Muscle of leg (tissue), 11 donors: ENCODE data around the gene TADA2A. TPM values are rescaled to one million over a fixed set of nuclear protein-coding genes. Genes with fewer than 3 reads are reported as not detected.
"Not testable (repeated sequence)": the region's sequence is repeated elsewhere in the genome, so short reads cannot be mapped to it uniquely, and the experiment has no call there.

Source experiments
- DNase-seq: peaks from one replicate; pipeline ENCODE4 v3.0.0; 2013
- H3K27ac ChIP-seq: one replicate; pipeline ENCODE4 v1.5.1; 2013; ENCODE audit warnings: mild to moderate bottlenecking, low read length, control low read depth
- H3K27me3 ChIP-seq: one replicate; pipeline ENCODE4 v1.6.1; 2013; ENCODE audit warnings: low read length; ENCODE audit not compliant: control insufficient read depth, insufficient read depth
- H3K36me3 ChIP-seq: one replicate; pipeline ENCODE4 v1.6.1; 2013; ENCODE audit warnings: low read length; ENCODE audit not compliant: control insufficient read depth, insufficient read depth
- H3K4me1 ChIP-seq: one replicate; pipeline ENCODE4 v1.6.1; 2013; ENCODE audit warnings: low read length; ENCODE audit not compliant: control insufficient read depth, insufficient read depth
- H3K4me3 ChIP-seq: one replicate; pipeline ENCODE4 v1.5.1; 2013; ENCODE audit warnings: low read length, control low read depth
- H3K9me3 ChIP-seq: replicated peaks from 2 replicates; pipeline ENCODE4 v1.6.1; 2013; ENCODE audit warnings: low read depth, low read length; ENCODE audit not compliant: control insufficient read depth
- WGBS: methylation state at CpG from one replicate; pipeline ENCODE4 v1.1.5; 2013; ENCODE audit warnings: missing lambda C conversion rate; ENCODE audit not compliant: insufficient coverage; 5-methylcytosine and 5-hydroxymethylcytosine counted together
- polyA plus RNA-seq, 8 donors: library from polyadenylated mRNA; unstranded; fragments of 120-200 nt; gene quantifications; one replicate each; pipeline versions ENCODE4 v1.2.1 to v1.2.3, GENCODE V29; 2013; ENCODE audit warnings: inconsistent platforms in 1 of 8, low replicate concordance in 1 of 8; ENCODE audit not compliant: insufficient read length in 8 of 8, insufficient read depth in 1 of 8
- total RNA-seq: library from RNA; stranded (reverse); fragments of 120-200 nt; gene quantifications from one replicate; pipeline ENCODE4 v1.2.4, GENCODE V29; 2013

The TADA2A gene
- total and polyA plus RNA-seq, 9 donors: 16.2 to 20.7 (median 19.1) TPM

DNA sequence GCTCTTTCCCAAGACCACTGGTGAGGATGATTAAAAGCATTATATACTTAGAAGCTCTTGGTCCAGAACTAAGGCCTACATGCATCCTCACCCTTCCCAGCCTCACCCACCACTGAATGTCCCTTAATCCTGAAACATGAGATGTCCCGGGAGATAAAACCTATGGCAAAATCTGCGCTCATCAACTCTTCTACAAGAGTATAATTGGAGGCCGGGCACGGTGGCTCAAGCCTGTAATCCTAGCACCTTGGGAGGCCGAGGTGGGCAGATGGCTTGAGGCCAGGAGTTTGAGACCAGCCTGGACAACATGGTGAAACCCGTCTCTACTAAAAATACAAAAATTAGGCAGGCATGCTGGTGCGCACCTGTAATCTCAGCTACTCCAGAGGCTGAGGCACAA is 13.3 kb upstream of the TADA2A start:
- H3K27me3 ChIP-seq: no peaks in the 10 kb centered on the region
- WGBS: 86% methylated on average over 3 of the region's 7 CpGs
- DNase-seq: no peak
- peaks cover under 1% of the 10 kb centered on the region for H3K36me3 ChIP-seq
- H3K27ac ChIP-seq: no peak overlapping the region
- H3K9me3 ChIP-seq: no peaks in the 10 kb centered on the region
- no peak overlapping the region for H3K4me3 ChIP-seq
- no peaks in the 10 kb centered on the region for H3K4me1 ChIP-seq

- H3K27ac ChIP-seq: no peak overlapping the region
- DNase-seq: no peak
- H3K27me3 ChIP-seq: no peaks in the 10 kb centered on the region
- H3K4me1 ChIP-seq: no peaks in the 10 kb centered on the region
- no peaks in the 10 kb centered on the region for H3K36me3 ChIP-seq
- 80% methylated on average over 2 of the region's 5 CpGs for WGBS
- no peaks in the 10 kb centered on the region for H3K9me3 ChIP-seq
- no peak overlapping the region for H3K4me3 ChIP-seq
These were observed 7.4 kb upstream of the TADA2A start for GRCh38 chr17:37399265-37399803.

DNA sequence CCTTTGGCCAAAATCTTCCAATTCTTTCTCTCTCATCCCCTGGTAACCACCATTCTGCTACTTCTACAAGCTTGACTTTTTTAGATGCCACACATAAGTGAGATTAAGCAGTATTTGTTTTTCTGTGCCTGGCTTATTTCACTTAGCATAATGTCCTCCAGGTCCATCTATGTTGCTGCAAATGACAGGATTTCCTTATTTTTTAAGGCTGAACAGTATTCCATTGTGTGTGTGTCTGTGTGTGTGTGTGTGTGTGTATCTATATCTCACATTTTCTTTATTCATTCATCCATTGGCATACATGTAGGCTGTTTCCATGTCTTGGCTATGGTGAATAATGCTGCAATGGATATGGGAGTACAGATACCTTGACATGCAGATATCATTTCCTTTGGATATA is 6.2 kb upstream of the TADA2A start:
- Histone ChIP-seq H3K9me3 (no peaks in the 10 kb centered on the region), H3K4me3 (no peak overlapping the region), H3K27ac (no peak overlapping the region), H3K36me3 (no peaks in the 10 kb centered on the region), H3K4me1 (peaks cover 5% of the 10 kb centered on the region), H3K27me3 (no peaks in the 10 kb centered on the region)
- no peak for DNase-seq

GRCh38 chr17:37405522-37405921 is 1.2 kb upstream of the TADA2A start:
- 77% methylated on average over 4 of the region's 14 CpGs for WGBS
- not testable (repeated sequence) for H3K27me3 ChIP-seq, H3K36me3 ChIP-seq, DNase-seq, H3K27ac ChIP-seq, H3K9me3 ChIP-seq
- H3K4me1 ChIP-seq: peaks cover 11% of the 10 kb centered on the region
- peak overlapping the region; percentile 96 for H3K4me3 ChIP-seq

- DNase-seq: peak; percentile 3
- H3K4me1 ChIP-seq: peaks cover 11% of the 10 kb centered on the region
- H3K36me3 ChIP-seq: peaks cover 4% of the 10 kb centered on the region
- no peaks in the 10 kb centered on the region for H3K27me3 ChIP-seq
- no peaks in the 10 kb centered on the region for H3K9me3 ChIP-seq
- peak overlapping the region; percentile 90 for H3K27ac ChIP-seq
- peak overlapping the region; percentile 96 for H3K4me3 ChIP-seq
- WGBS: 0% methylated on average over 12 of the region's 21 CpGs
These were observed 591 bp upstream of the TADA2A start for GRCh38 chr17:37405955-37406634.

DNA sequence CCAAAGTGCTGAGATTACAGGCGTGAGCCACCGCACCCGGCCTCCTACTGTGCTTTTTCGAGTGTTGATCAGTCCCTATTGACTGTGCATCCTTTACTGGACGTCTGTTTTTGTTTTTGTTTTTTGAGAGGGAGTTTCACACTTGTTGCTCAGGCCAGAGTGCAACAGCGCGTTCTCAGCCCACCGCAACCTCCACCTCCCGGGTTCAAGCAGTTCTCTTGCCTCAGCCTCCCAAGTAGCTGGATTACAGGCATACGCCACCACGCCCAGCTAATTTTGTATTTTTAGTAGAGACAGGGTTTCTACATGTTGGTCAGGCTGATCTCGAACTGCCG is 1.4 kb downstream of the TADA2A start:
- H3K4me1 ChIP-seq: peaks cover 11% of the 10 kb centered on the region
- peaks cover 20% of the 10 kb centered on the region for H3K36me3 ChIP-seq
- not testable (repeated sequence) for H3K27me3 ChIP-seq, H3K27ac ChIP-seq, H3K9me3 ChIP-seq, DNase-seq, H3K4me3 ChIP-seq
- 89% methylated on average over 9 of the region's 13 CpGs for WGBS

GRCh38 chr17:37410357-37410756 is 3.7 kb downstream of the TADA2A start:
- peaks cover 8% of the 10 kb centered on the region for H3K4me1 ChIP-seq
- no peaks in the 10 kb centered on the region for H3K9me3 ChIP-seq
- 92% methylated on average over 3 of the region's 3 CpGs for WGBS
- no peak for DNase-seq
- H3K27me3 ChIP-seq: no peaks in the 10 kb centered on the region
- peaks cover 34% of the 10 kb centered on the region for H3K36me3 ChIP-seq
- no peak overlapping the region for H3K27ac ChIP-seq
- no peak overlapping the region for H3K4me3 ChIP-seq

DNA sequence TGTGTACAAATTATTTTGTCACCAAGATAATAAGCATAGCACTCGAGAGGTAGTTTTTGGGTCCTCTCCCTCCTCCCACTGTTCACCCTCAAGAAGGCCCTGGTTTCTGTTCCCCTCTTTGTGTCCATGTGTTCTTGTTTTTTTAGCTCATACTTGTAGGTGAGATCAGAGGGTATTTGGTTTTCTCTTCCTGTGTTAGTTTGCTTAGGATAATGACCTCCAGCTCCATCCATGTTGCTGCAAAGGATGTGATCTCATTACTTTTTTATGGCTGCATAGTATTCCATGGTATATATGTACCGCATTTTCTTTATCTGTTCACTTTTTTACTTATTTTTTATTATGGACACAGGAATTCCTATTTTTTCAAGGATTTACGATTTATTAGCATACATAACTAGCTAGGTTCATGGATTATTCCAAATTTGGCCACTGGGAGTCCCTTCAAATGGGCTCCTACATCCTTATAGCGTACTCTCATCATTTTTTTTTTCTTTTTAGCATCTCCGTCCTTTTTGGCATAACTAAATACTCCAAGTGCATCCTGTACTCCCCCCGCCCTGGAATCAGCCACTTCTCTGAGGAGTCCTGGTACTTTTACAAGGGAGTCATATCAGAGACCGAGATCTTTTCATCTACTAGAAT is 7.3 kb downstream of the TADA2A start:
- no peaks in the 10 kb centered on the region for H3K4me1 ChIP-seq
- no peak for DNase-seq
- no CpG with 5 or more reads among the region's 7 CpGs for WGBS
- no peaks in the 10 kb centered on the region for H3K9me3 ChIP-seq
- no peaks in the 10 kb centered on the region for H3K27me3 ChIP-seq
- no peak overlapping the region for H3K4me3 ChIP-seq
- peaks cover 40% of the 10 kb centered on the region for H3K36me3 ChIP-seq
- H3K27ac ChIP-seq: no peak overlapping the region

- no peaks in the 10 kb centered on the region for H3K27me3 ChIP-seq
- no peaks in the 10 kb centered on the region for H3K9me3 ChIP-seq
- H3K27ac ChIP-seq: no peak overlapping the region
- H3K4me3 ChIP-seq: no peak overlapping the region
- H3K4me1 ChIP-seq: no peaks in the 10 kb centered on the region
- WGBS: no CpG with 5 or more reads among the region's 2 CpGs
- no peak for DNase-seq
- H3K36me3 ChIP-seq: peaks cover 34% of the 10 kb centered on the region
These were observed 11.2 kb downstream of the TADA2A start for GRCh38 chr17:37417852-37418251.

DNA sequence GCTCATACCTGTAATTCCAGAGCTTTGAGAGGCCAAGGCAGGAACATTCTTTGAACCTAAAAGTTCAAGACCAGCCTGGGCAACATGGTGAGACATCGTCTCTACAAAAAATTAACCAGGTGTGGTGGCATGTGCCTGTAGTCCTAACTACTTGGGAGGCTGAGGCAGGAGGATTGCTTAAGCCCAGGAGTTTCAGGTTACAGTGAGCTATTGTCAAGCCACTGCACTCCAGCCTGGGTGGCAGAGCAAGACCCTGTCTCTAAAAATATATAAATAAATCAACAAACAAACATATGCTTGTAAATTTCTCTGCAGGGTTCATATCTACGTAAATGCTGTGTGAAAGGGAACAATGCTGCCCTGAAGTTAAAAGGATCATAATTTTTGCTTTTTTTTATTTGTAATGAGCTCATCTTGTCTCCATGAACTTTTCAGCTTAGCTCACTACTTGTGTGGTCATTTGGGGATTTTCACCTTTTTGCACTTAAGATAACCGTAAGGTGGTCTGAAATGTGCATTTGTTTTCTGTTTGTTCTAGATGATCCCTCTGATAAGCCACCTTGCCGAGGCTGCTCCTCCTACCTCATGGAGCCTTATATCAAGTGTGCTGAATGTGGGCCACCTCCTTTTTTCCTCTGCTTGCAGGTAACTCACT is 16.4 kb downstream of the TADA2A start:
- no peaks in the 10 kb centered on the region for H3K9me3 ChIP-seq
- H3K27ac ChIP-seq: no peak overlapping the region
- H3K4me1 ChIP-seq: no peaks in the 10 kb centered on the region
- DNase-seq: no peak
- H3K27me3 ChIP-seq: no peaks in the 10 kb centered on the region
- H3K4me3 ChIP-seq: no peak overlapping the region
- WGBS: 88% methylated on average over 1 of the region's 4 CpGs
- H3K36me3 ChIP-seq: peaks cover 46% of the 10 kb centered on the region
